Measurements from ENCODE around the gene ACO2.

The ACO2 gene

DNA sequence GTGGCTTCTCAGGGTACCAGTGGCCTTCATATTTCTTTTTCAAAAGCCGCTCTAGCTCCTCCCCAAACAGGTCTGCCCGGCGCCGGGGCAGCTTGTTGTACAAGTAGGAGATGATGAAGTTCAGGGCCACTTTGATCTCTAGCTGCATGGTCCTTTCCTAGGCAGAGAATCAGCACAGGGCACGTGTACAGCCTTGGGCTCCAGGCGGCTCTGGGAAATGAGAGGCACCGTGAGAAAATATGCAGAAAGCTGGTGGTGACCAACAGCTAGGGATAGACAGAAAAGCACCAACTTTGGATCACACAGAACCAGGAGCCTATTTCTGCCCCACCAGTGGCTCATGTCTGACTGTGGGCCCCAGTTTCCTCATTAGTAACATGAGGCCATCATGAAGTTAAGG is 31.7 kb upstream of the ACO2 start:
- TF ChIP-seq, protein P1, sequence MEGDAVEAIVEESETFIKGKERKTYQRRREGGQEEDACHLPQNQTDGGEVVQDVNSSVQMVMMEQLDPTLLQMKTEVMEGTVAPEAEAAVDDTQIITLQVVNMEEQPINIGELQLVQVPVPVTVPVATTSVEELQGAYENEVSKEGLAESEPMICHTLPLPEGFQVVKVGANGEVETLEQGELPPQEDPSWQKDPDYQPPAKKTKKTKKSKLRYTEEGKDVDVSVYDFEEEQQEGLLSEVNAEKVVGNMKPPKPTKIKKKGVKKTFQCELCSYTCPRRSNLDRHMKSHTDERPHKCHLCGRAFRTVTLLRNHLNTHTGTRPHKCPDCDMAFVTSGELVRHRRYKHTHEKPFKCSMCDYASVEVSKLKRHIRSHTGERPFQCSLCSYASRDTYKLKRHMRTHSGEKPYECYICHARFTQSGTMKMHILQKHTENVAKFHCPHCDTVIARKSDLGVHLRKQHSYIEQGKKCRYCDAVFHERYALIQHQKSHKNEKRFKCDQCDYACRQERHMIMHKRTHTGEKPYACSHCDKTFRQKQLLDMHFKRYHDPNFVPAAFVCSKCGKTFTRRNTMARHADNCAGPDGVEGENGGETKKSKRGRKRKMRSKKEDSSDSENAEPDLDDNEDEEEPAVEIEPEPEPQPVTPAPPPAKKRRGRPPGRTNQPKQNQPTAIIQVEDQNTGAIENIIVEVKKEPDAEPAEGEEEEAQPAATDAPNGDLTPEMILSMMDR (IDR thresholded peaks at IDR 0.05), result no peak

DNA sequence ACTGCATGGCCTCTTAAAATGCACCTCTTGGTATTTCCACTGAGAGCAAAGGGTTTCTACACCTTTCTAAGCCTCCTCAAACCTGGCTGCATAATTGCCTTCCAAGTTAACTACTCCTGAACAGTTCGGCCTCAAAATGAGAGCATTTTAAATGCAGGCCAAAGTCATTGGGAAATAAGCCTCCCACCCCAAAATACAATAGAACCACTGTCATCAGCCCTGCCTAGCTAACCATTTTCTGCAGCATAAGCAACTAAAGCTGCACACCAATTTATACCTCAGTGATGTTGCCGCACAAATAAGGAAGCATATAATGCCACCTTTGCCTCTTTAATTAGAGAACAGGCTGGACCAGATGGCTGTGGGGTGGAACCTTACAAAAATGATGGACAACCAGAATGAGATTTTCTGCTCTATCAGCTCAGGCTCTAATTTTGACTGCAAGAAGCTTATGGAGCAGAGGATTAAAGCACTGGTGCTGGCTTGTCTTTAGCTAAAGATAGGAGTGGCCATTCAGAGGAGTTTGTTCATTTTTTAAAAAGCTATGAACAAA is 26.6 kb upstream of the ACO2 start:
- TF ChIP-seq, protein P1 (IDR thresholded peaks at IDR 0.05), result no peak

DNA sequence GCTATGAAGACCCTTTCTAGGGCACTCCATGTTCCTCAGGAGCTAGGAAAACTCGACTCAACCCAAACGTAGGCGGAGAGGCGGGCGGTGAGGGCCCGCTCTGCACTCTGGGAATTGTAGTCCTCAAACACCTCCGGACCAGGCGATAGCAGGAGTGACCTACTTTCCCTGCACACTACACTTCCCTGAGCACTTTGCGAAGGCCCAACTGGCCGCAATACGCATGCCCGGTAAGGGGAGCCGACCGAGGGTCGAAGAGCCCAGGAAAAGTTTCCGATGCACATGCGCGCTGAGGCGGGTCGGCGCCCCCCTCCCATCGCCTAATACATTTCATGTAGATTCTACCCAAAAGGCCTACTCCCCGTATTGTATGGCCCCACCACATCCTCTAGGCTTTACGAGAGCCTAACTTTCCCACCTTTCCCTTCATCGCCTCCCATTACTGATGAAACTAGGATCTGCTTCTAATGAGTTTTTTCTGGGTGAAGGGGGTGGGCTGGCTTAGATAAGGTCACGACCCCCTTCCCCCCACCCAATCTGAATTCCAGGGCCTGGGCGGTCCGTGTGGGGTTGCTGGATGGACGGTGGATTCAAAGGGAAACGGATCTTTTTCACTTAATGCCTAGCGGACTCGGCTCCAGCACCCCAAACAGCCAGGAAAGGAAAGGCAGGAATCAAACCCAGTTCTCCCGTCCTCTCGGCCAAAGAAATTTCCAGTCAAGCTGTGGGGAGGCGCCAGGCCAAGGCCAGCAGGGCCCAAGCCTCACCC is 24.4 kb upstream of the ACO2 start:
- TF ChIP-seq, protein P1 (IDR thresholded peaks at IDR 0.05), result no peak

DNA sequence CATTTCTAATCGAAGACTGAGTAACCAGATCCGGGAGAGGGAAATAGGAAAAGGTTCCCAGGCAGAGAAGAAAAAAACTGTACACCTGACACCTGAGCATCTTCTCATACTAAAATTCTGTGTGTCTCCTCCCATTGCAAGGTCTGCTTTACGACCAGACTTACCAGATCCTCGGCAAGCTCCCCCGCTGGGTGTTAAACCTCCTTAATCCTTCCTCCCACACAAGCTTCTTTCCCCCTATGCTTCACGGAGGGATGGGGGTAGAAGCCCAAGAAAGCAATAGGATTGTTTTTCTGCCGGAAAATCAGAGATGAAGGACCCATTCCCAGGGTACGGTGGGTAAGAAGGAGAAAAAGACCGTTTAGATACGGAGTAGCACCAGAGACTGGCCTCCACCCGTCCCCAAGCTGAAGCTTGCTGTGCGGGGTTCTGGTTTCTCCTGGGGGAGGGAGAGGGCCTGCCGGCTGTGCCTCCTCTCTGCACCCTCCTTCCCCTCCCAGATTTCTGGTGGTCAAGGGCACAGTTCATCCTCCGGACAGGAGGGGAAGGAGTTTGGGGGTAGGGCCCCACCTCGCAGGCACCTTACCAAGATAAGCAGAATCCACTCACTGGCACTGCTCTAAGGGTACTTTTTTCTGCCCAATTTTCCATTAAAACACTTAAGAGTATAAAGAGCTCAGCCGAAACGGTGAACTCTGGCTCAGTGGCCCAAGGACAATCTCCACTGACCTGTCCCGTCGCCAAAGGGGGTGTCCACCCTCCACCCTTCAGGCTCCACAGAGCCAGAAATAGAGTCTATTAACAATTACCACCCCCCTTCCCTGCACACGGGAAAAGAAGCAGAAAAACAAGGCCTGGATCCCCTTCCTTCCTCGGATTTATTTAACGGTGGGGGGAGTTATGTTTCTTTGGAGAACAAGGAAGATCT is 23.5 kb upstream of the ACO2 start:
- TF ChIP-seq, protein P1 (IDR thresholded peaks at IDR 0.05), result no peak

DNA sequence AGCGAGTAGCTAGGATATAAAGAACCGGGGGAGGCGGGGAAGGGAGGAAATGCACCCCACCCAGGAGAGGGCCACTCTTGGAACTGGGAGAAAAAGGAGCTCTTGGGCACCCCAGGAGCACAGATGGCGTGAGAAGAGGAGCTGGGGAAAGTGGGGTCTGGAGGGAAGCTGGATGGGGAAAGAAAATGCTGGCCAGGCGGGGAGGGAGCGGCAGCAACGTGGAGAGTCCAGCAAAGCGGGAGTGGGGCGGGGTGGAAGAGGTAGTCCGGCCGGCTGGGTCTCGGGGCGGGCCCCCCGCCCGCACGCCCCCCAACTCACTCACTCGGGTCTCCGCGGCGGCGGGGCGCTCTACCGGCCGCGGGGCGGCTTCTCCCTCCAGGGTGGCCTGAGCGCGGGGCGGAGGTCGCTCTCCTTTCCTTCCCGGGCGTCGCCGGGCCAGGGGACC is 22.8 kb upstream of the ACO2 start:
- TF ChIP-seq, protein P1 (IDR thresholded peaks at IDR 0.05), result no peak

DNA sequence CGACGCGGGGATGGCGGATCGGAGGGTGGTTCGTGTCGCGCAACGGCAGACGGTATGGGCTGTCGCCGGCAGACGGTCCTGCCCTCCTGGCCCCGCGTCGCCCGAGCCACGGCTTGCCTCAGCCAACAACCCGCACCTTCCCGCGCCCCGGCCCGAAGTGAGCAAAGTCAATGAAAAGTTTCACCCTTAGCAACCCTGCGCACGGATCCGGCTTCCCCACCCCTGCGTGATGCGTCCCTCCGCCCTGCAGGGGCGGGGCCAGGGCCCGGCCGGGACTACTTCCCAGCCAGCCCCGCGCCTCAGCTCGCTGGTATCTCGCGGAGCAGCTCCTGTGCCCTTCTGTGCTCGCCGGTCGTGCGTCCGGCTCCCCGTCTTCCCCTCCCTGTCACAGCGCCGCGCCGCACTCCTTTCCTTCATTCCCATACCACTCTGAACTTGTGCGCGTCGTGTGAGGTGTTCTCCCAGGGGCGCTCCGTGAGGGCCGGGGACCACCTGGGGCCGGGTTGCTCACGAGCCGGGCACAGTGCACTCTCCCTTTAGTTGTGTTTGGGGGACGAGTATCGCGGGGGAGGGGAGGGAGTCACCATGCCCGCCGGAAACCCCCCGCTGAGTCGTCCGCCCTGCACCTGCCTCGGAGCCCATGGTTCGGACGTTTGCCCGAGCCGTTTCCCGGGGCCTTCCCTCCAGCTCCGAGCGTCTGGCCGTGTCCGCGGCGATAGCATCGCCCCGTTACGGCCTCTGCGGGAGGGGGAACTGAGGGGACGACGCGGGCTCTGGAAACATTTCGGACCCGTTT is 22.1 kb upstream of the ACO2 start, which contains the start of gene TOB2:
Gene TOB2 (minus strand): TSS at position 163 of the 796 bp plus-strand sequence. CDS start 9,456 bp downstream, outside the sequence.
- TF ChIP-seq, protein P1 (IDR thresholded peaks at IDR 0.05), result no peak

All from LNCAP (cell line).